Liver (tissue), 9 donors: Measurements from ENCODE around the gene EEF1A1. TPM values are rescaled to one million over a fixed set of nuclear protein-coding genes. Genes with fewer than 3 reads are reported as not detected.
"Not testable (repeated sequence)": the region's sequence is repeated elsewhere in the genome, so short reads cannot be mapped to it uniquely, and the experiment has no call there.

Experiments used
- DNase-seq: peaks from one replicate; pipeline ENCODE4 v3.0.0-alpha.2; 2017; ENCODE audit warnings: low spot score
- H3K27ac ChIP-seq, 2 donors: one replicate each; pipeline ENCODE4 v1.7.0; 2013; ENCODE audit warnings: inconsistent platforms in 2 of 2, low read length in 2 of 2, control low read depth in 1 of 2, low read depth in 1 of 2, mild to moderate bottlenecking in 1 of 2
- H3K27me3 ChIP-seq, 4 donors: one replicate each; pipeline versions ENCODE4 v1.6.1 to v1.7.0; 2013; ENCODE audit warnings: low read length in 3 of 4, inconsistent platforms in 1 of 4, mild to moderate bottlenecking in 1 of 4, moderate library complexity in 1 of 4; ENCODE audit not compliant: control insufficient read depth in 4 of 4, insufficient read depth in 4 of 4
- H3K36me3 ChIP-seq, 4 donors: one replicate each; pipeline versions ENCODE4 v1.6.1 to v1.7.0; 2013; ENCODE audit warnings: low read length in 3 of 4, mild to moderate bottlenecking in 3 of 4, low read depth in 1 of 4, moderate library complexity in 1 of 4; ENCODE audit not compliant: control insufficient read depth in 4 of 4, insufficient read depth in 3 of 4
- H3K4me1 ChIP-seq, 4 donors: one replicate each; pipeline versions ENCODE4 v1.6.1 to v1.7.0; 2013; ENCODE audit warnings: low read length in 3 of 4, mild to moderate bottlenecking in 3 of 4, moderate library complexity in 1 of 4; ENCODE audit not compliant: control insufficient read depth in 4 of 4, insufficient read depth in 4 of 4
- H3K4me3 ChIP-seq, 3 donors: one replicate each; pipeline versions ENCODE4 v1.6.1 to v1.7.0; 2013; ENCODE audit warnings: low read length in 3 of 3, control low read depth in 1 of 3, low read depth in 1 of 3, mild to moderate bottlenecking in 1 of 3
- H3K9ac ChIP-seq, 2 donors: one replicate each; pipeline ENCODE4 v1.7.0; 2013; ENCODE audit warnings: low read length in 2 of 2, mild to moderate bottlenecking in 2 of 2, moderate library complexity in 2 of 2, control low read depth in 1 of 2, low read depth in 1 of 2
- H3K9me3 ChIP-seq, 4 donors: one replicate each; pipeline versions ENCODE4 v1.6.1 to v1.7.0; 2013; ENCODE audit warnings: low read length in 3 of 4; ENCODE audit not compliant: control insufficient read depth in 4 of 4
- CTCF ChIP-seq: fragments of 150-350 bp; IDR thresholded peaks from 2 replicates; pipeline ENCODE4 v1.5.1; 2017; ENCODE audit warnings: improper control_type of control experiment, low read depth, low read length; ENCODE audit not compliant: missing input control
- FOXA2 ChIP-seq: IDR thresholded peaks from 2 replicates; pipeline ENCODE4 v1.6.1; 2016; ENCODE audit warnings: antibody characterized with exemption
- JUND ChIP-seq, 2 donors: IDR thresholded peaks; 2 replicates each; pipeline ENCODE4 v1.6.1; 2016; ENCODE audit warnings: antibody characterized with exemption in 2 of 2
- REST ChIP-seq: IDR thresholded peaks from 2 replicates; pipeline ENCODE4 v1.6.1; 2016; ENCODE audit warnings: antibody characterized with exemption, mild to moderate bottlenecking
- TAF1 ChIP-seq: conservative IDR thresholded peaks from 2 replicates; pipeline ENCODE4 v1.6.1; 2016; ENCODE audit warnings: antibody characterized with exemption, mild to moderate bottlenecking
- ZBTB33 ChIP-seq: IDR thresholded peaks from 2 replicates; pipeline ENCODE4 v1.6.1; 2016; ENCODE audit warnings: antibody characterized with exemption
- WGBS: extraction: QIAGEN DNeasy Blood & Tissue Kit; methylation state at CpG from one replicate; pipeline ENCODE4 v1.1.7; 2013; 5-methylcytosine and 5-hydroxymethylcytosine counted together
- polyA plus RNA-seq, 2 donors: library from polyadenylated mRNA; stranded (reverse) in 1 of 2; unstranded in 1 of 2; fragments of 200-250 nt in 1 of 2; fragments of >200 nt in 1 of 2; fragmentation: Nextera tagmentation in 1 of 2; extraction: Ambion mirVana in 1 of 2; gene quantifications; one replicate each; pipeline versions ENCODE4 v1.2.1 to v1.2.3, GENCODE V29; 2013 to 2015
- total RNA-seq, 2 donors: library from RNA; depleted of rRNA; stranded (reverse); fragments of >200 nt; gene quantifications; one replicate each; pipeline ENCODE4 v1.2.3, GENCODE V29; 2014
- donor health status: healthy.
- donor health status: healthy.
- donor health status: healthy.
- donor health status: healthy.
- donor health status: healthy.

The EEF1A1 gene
- total and polyA plus RNA-seq, 4 donors: 1,383 to 7,379 (median 3,535) TPM

- TF ChIP-seq CTCF: no peak
- peak; percentile 52 for TF ChIP-seq TAF1
- peak; percentile 63 for TF ChIP-seq FOXA2
- peak; percentile 89 for TF ChIP-seq ZBTB33
- peak; percentile 94 to 98 for TF ChIP-seq JUND (IDR thresholded peaks at IDR 0.05)
Observed at GRCh38 chr6:73566954-73567591, 46.2 kb upstream of the EEF1A1 start (continued).

- not testable (repeated sequence) for H3K36me3 ChIP-seq, H3K4me3 ChIP-seq, H3K27me3 ChIP-seq, DNase-seq, H3K9ac ChIP-seq, H3K9me3 ChIP-seq
- H3K27ac ChIP-seq: peak overlapping the region; percentile 82 to 85
- peaks cover 1 to 29% (median 10%) of the 10 kb centered on the region in 4 donors for H3K4me1 ChIP-seq
- WGBS: 96% methylated on average over 2 of the region's 2 CpGs
Observed at GRCh38 chr6:73566486-73566871, 45.6 kb upstream of the EEF1A1 start.

GRCh38 chr6:73565767-73566485 lies 45.1 kb upstream of the EEF1A1 start:
- H3K4me3 ChIP-seq: no peak overlapping the region
- H3K4me1 ChIP-seq: peaks cover 1 to 24% (median 9%) of the 10 kb centered on the region in 4 donors
- H3K9ac ChIP-seq: no peak overlapping the region
- no peaks in the 10 kb centered on the region for H3K27me3 ChIP-seq
- no peaks in the 10 kb centered on the region for H3K9me3 ChIP-seq
- H3K27ac ChIP-seq: peak overlapping the region; percentile 82 to 85
- TF ChIP-seq FOXA2: no peak
- TF ChIP-seq REST: no peak
- WGBS: 95% methylated on average over 11 of the region's 11 CpGs
- no peaks in the 10 kb centered on the region for H3K36me3 ChIP-seq
- no peak for DNase-seq
